Endodermal cell (in vitro differentiated cells): ENCODE results near the gene TRABD2B. TPM values are rescaled to one million over a fixed set of nuclear protein-coding genes. Genes with fewer than 3 reads are reported as not detected.

Experiments used
- DNase-seq: peaks from one replicate; pipeline ENCODE4 v3.0.0-alpha.2; 2017
- H3K27ac ChIP-seq: 2 replicates; pipeline ENCODE4 v1.5.1; 2013; ENCODE audit warnings: mild to moderate bottlenecking, low read depth, low read length, moderate library complexity
- H3K27me3 ChIP-seq: 2 replicates; pipeline ENCODE4 v1.6.1; 2013; ENCODE audit warnings: mild to moderate bottlenecking, low read length, moderate library complexity; ENCODE audit not compliant: insufficient read depth, control insufficient read depth, poor library complexity, severe bottlenecking
- H3K36me3 ChIP-seq: 2 replicates; pipeline ENCODE4 v1.7.0; 2013; ENCODE audit warnings: mild to moderate bottlenecking, low read length, moderate library complexity; ENCODE audit not compliant: control insufficient read depth, insufficient read depth
- H3K4me1 ChIP-seq: one replicate; pipeline ENCODE4 v1.7.0; 2013; ENCODE audit warnings: low read length; ENCODE audit not compliant: control insufficient read depth, insufficient read depth
- H3K4me3 ChIP-seq: 2 replicates; pipeline ENCODE4 v1.5.1; 2013; ENCODE audit warnings: mild to moderate bottlenecking, low read length, moderate library complexity
- H3K9ac ChIP-seq: 2 replicates; pipeline ENCODE4 v1.6.1; 2013; ENCODE audit warnings: mild to moderate bottlenecking, low read length, moderate library complexity; ENCODE audit not compliant: poor library complexity, severe bottlenecking; ENCODE audit errors: extremely low read depth
- H3K9me3 ChIP-seq: 2 replicates; pipeline ENCODE4 v1.6.1; 2013; ENCODE audit warnings: mild to moderate bottlenecking, low read length, moderate library complexity; ENCODE audit not compliant: control insufficient read depth
- H3K27ac Mint-ChIP-seq: 2 replicates; pipeline ENCODE4 v1.8.0; 2020; ENCODE audit warnings: mixed read lengths
- H3K27me3 Mint-ChIP-seq: 2 replicates; pipeline ENCODE4 v1.8.0; 2021; ENCODE audit warnings: mild to moderate bottlenecking, mixed read lengths; ENCODE audit not compliant: insufficient read depth
- H3K36me3 Mint-ChIP-seq: 2 replicates; pipeline ENCODE4 v1.8.0; 2020; ENCODE audit warnings: low read depth, mixed read lengths
- H3K4me1 Mint-ChIP-seq: 2 replicates; pipeline ENCODE4 v1.8.0; 2020; ENCODE audit warnings: mixed read lengths
- H3K4me3 Mint-ChIP-seq: 2 replicates; pipeline ENCODE4 v1.8.0; 2020; ENCODE audit warnings: mild to moderate bottlenecking, moderate library complexity, mixed read lengths
- H3K9me3 Mint-ChIP-seq: 2 replicates; pipeline ENCODE4 v1.8.0; 2020; ENCODE audit warnings: mild to moderate bottlenecking, mixed read lengths
- WGBS, 2 experiments: methylation state at CpG; one replicate each; pipeline versions ENCODE4 v1.1.5 to v1.1.7; 2013; ENCODE audit warnings: missing lambda C conversion rate in 2 of 2, mixed read lengths in 1 of 2; ENCODE audit not compliant: insufficient coverage in 1 of 2, insufficient read length in 1 of 2; 5-methylcytosine and 5-hydroxymethylcytosine counted together
- total RNA-seq, 2 donors: library from RNA; stranded (reverse); fragmentation: NEBNext Ultra II Directional in 1 of 2; extraction: Animal tissue kit (Norgen Biotek cat#: 25700) in 1 of 2; gene quantifications; 2 replicates in 1 of 2; 3 replicates in 1 of 2; pipeline ENCODE4 v1.2.1, GENCODE V29; 2021
- TF ChIP-seq, protein P1 (sequence below): fragments of 200-600 bp; sonication (generic); conservative IDR thresholded peaks from 2 replicates; pipeline ENCODE4 v1.5.0; 2021; ENCODE audit warnings: antibody characterized with exemption, mild to moderate bottlenecking

Gene TRABD2B
- total RNA-seq, 2 donors from 2014 or later = 24.4 to 28.0 TPM

DNA sequence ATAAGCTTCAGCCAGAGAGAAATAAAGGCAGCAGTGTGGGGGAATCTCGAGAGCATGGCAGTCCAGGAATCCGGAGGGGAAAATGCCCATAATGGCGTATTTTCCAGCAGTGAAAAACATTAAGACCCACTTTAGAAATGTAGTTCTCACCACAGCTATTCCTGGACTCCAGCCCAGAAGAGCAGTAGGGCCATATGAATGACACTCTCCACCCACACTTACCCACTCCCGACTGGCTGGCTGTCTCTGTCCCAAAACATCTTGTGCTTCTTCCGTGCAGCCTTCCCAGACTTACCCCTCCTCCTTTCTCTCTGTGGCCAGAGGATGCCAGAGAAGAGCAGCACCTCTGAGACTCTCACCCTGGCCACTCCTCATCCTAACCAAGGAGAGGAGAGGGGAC is 56.4 kb downstream of the TRABD2B start:
- no peaks in the 10 kb centered on the region for H3K9me3 Mint-ChIP-seq
- H3K4me1 Mint-ChIP-seq = peaks cover 25% of the 10 kb centered on the region
- H3K27ac Mint-ChIP-seq = no peak overlapping the region
- H3K4me1 ChIP-seq = no peaks in the 10 kb centered on the region
- H3K27me3 ChIP-seq = no peaks in the 10 kb centered on the region
- H3K4me3 Mint-ChIP-seq = no peak overlapping the region
- no peaks in the 10 kb centered on the region for H3K36me3 Mint-ChIP-seq
- peaks cover 33% of the 10 kb centered on the region for H3K36me3 ChIP-seq
- H3K4me3 ChIP-seq = no peak overlapping the region
- no peaks in the 10 kb centered on the region for H3K9me3 ChIP-seq
- H3K27me3 Mint-ChIP-seq = peaks cover 5% of the 10 kb centered on the region
- no peak overlapping the region for H3K9ac ChIP-seq
- WGBS, 2 experiments = 86 to 100% methylated on average over 3 to 5 of the region's 5 CpGs
- DNase-seq = no peak
- TF ChIP-seq, protein P1, sequence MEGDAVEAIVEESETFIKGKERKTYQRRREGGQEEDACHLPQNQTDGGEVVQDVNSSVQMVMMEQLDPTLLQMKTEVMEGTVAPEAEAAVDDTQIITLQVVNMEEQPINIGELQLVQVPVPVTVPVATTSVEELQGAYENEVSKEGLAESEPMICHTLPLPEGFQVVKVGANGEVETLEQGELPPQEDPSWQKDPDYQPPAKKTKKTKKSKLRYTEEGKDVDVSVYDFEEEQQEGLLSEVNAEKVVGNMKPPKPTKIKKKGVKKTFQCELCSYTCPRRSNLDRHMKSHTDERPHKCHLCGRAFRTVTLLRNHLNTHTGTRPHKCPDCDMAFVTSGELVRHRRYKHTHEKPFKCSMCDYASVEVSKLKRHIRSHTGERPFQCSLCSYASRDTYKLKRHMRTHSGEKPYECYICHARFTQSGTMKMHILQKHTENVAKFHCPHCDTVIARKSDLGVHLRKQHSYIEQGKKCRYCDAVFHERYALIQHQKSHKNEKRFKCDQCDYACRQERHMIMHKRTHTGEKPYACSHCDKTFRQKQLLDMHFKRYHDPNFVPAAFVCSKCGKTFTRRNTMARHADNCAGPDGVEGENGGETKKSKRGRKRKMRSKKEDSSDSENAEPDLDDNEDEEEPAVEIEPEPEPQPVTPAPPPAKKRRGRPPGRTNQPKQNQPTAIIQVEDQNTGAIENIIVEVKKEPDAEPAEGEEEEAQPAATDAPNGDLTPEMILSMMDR = no peak
- no peak overlapping the region for H3K27ac ChIP-seq

- H3K9ac ChIP-seq = no peak overlapping the region
- H3K9me3 Mint-ChIP-seq = no peaks in the 10 kb centered on the region
- H3K27me3 Mint-ChIP-seq = peaks cover 5% of the 10 kb centered on the region
- no peak overlapping the region for H3K4me3 Mint-ChIP-seq
- no peaks in the 10 kb centered on the region for H3K27me3 ChIP-seq
- H3K4me1 Mint-ChIP-seq = peaks cover 25% of the 10 kb centered on the region
- TF ChIP-seq, protein P1 = no peak
- H3K27ac Mint-ChIP-seq = no peak overlapping the region
- 95 to 97% methylated on average over 4 to 8 of the region's 8 CpGs for WGBS, 2 experiments
- H3K9me3 ChIP-seq = no peaks in the 10 kb centered on the region
- no peaks in the 10 kb centered on the region for H3K36me3 Mint-ChIP-seq
- DNase-seq = no peak
- peaks cover 30% of the 10 kb centered on the region for H3K36me3 ChIP-seq
- H3K4me3 ChIP-seq = no peak overlapping the region
- H3K4me1 ChIP-seq = no peaks in the 10 kb centered on the region
- no peak overlapping the region for H3K27ac ChIP-seq
These were observed 56.9 kb downstream of the TRABD2B start for GRCh38 chr1:47940326-47940725.

GRCh38 chr1:47938520-47938919 is 58.7 kb downstream of the TRABD2B start:
- H3K27ac ChIP-seq = no peak overlapping the region
- H3K9me3 Mint-ChIP-seq = no peaks in the 10 kb centered on the region
- no peak overlapping the region for H3K4me3 Mint-ChIP-seq
- no peaks in the 10 kb centered on the region for H3K36me3 Mint-ChIP-seq
- no peaks in the 10 kb centered on the region for H3K4me1 ChIP-seq
- H3K9me3 ChIP-seq = no peaks in the 10 kb centered on the region
- no peaks in the 10 kb centered on the region for H3K27me3 ChIP-seq
- WGBS, 2 experiments = 43 to 45% methylated on average over 2 of the region's 2 CpGs
- peaks cover 30% of the 10 kb centered on the region for H3K36me3 ChIP-seq
- no peak for DNase-seq
- no peak overlapping the region for H3K27ac Mint-ChIP-seq
- TF ChIP-seq, protein P1 = no peak
- peaks cover 24% of the 10 kb centered on the region for H3K4me1 Mint-ChIP-seq
- H3K27me3 Mint-ChIP-seq = no peaks in the 10 kb centered on the region
- H3K4me3 ChIP-seq = no peak overlapping the region
- H3K9ac ChIP-seq = no peak overlapping the region
